Activated naive CD4-positive, alpha-beta T cell treated with anti-CD3 and anti-CD28 coated beads, Interleukin-2, amount 50 U/mL, for 16 hours (primary cell): ENCODE results near the gene PPP1CB.
A peak's percentile ranks its signal among the peaks of the same experiment; 100 is the strongest.
"Not testable (repeated sequence)": the region's sequence is repeated elsewhere in the genome, so short reads cannot be mapped to it uniquely, and the experiment has no call there.

Source experiments
- DNase-seq: peaks from one replicate; pipeline ENCODE4 v3.0.0-alpha.2; 2020

PPP1CB gene

GRCh38 chr2:28751252-28751955 lies at the start of gene PPP1CB:
Gene PPP1CB, plus strand, starts transcription at chr2:28751830. Its CDS starts 295 bp downstream, at chr2:28752125.
- peak; percentile 97 for DNase-seq

- DNase-seq, result no peak
Measured at GRCh38 chr2:28702415-28702861, 49.2 kb upstream of the PPP1CB start.

GRCh38 chr2:28702878-28703277 lies 48.8 kb upstream of the PPP1CB start:
- DNase-seq, result no peak

- DNase-seq, result no peak
Measured at GRCh38 chr2:28704621-28705020, 47.0 kb upstream of the PPP1CB start.

- DNase-seq, result no peak
Measured at GRCh38 chr2:28705751-28706440, 45.7 kb upstream of the PPP1CB start.

GRCh38 chr2:28707592-28707991 lies 44.0 kb upstream of the PPP1CB start:
- no peak for DNase-seq

- DNase-seq, result no peak
Measured at GRCh38 chr2:28709101-28709500, 42.5 kb upstream of the PPP1CB start.

GRCh38 chr2:28710545-28710944 lies 41.1 kb upstream of the PPP1CB start:
- no peak for DNase-seq

GRCh38 chr2:28713577-28714298 lies 37.9 kb upstream of the PPP1CB start:
- no peak for DNase-seq

GRCh38 chr2:28716265-28716865 lies 35.3 kb upstream of the PPP1CB start:
- no peak for DNase-seq

- no peak for DNase-seq
Measured at GRCh38 chr2:28717339-28717758, 34.3 kb upstream of the PPP1CB start.

- DNase-seq, result no peak
Measured at GRCh38 chr2:28720345-28720744, 31.3 kb upstream of the PPP1CB start.

GRCh38 chr2:28721601-28722191 lies 29.9 kb upstream of the PPP1CB start:
- DNase-seq, result no peak

GRCh38 chr2:28725021-28725711 lies 26.5 kb upstream of the PPP1CB start:
- DNase-seq, result no peak

- no peak for DNase-seq
Measured at GRCh38 chr2:28726177-28726576, 25.5 kb upstream of the PPP1CB start.

- no peak for DNase-seq
Measured at GRCh38 chr2:28729698-28730097, 21.9 kb upstream of the PPP1CB start.

- no peak for DNase-seq
Measured at GRCh38 chr2:28730641-28731146, 20.9 kb upstream of the PPP1CB start.

GRCh38 chr2:28735511-28735910 lies 16.1 kb upstream of the PPP1CB start:
- DNase-seq, result no peak

- no peak for DNase-seq
Measured at GRCh38 chr2:28736034-28736433, 15.6 kb upstream of the PPP1CB start.

- no peak for DNase-seq
Measured at GRCh38 chr2:28737655-28738054, 14.0 kb upstream of the PPP1CB start.

- not testable (repeated sequence) for DNase-seq
Measured at GRCh38 chr2:28742619-28743018, 9.0 kb upstream of the PPP1CB start.

GRCh38 chr2:28745225-28745624 lies 6.4 kb upstream of the PPP1CB start:
- DNase-seq, result no peak
